Stomach (tissue), 9 donors: ENCODE data around the gene PTOV1. TPM values are rescaled to one million over a fixed set of nuclear protein-coding genes. Genes with fewer than 3 reads are reported as not detected.

Source experiments
- DNase-seq, 2 donors: peaks; one replicate each; pipeline versions ENCODE4 v3.0.0 to v3.0.0-alpha.2; 2013 to 2019
- H3K27ac ChIP-seq, 5 donors: fragments of 200-600 bp in 4 of 5; sonication (generic) in 4 of 5; one replicate each; pipeline ENCODE4 v1.5.1; 2013 to 2019; ENCODE audit warnings: mild to moderate bottlenecking in 1 of 5, moderate library complexity in 1 of 5
- H3K27me3 ChIP-seq, 3 donors: fragments of 200-600 bp; sonication (generic); one replicate each; pipeline ENCODE4 v1.5.1; 2017 to 2019; ENCODE audit warnings: mixed run types in 1 of 3
- H3K36me3 ChIP-seq, 4 donors: fragments of 200-600 bp; sonication (generic); 1 replicate in 3 of 4; 2 replicates in 1 of 4; pipeline ENCODE4 v1.5.1; 2016 to 2019
- H3K4me1 ChIP-seq, 4 donors: fragments of 200-600 bp; sonication (generic); one replicate each; pipeline ENCODE4 v1.5.1; 2016 to 2019
- H3K4me3 ChIP-seq, 4 donors: fragments of 200-600 bp; sonication (generic) in 3 of 4; one replicate each; pipeline ENCODE4 v1.5.1; 2016 to 2019; ENCODE audit warnings: mild to moderate bottlenecking in 1 of 4
- H3K9me3 ChIP-seq, 4 donors: fragments of 200-600 bp; sonication (generic); one replicate each; pipeline ENCODE4 v1.5.1; 2016 to 2019
- CTCF ChIP-seq, 7 experiments: fragments of 450-650 bp in 4 of 7; fragments of 200-600 bp in 3 of 7; sonication (generic) in 3 of 7; IDR thresholded peaks; one replicate each; pipeline ENCODE4 v1.5.1; 2016 to 2019; ENCODE audit warnings: antibody characterized with exemption in 7 of 7, control low read depth in 2 of 7, mild to moderate bottlenecking in 1 of 7
- EP300 ChIP-seq: sonication (generic); formaldehyde crosslinking; IDR thresholded peaks from one replicate; pipeline ENCODE4 v1.6.1; 2017; ENCODE audit warnings: antibody characterized with exemption
- POLR2A ChIP-seq, 4 donors: fragments of 450-650 bp; IDR thresholded peaks; one replicate each; pipeline ENCODE4 v1.6.1; 2016; ENCODE audit warnings: antibody characterized with exemption in 4 of 4, control low read depth in 2 of 4, mild to moderate bottlenecking in 1 of 4, moderate library complexity in 1 of 4
- POLR2AphosphoS5 ChIP-seq, 3 donors: sonication (generic); formaldehyde crosslinking; IDR thresholded peaks; one replicate each; pipeline ENCODE4 v1.6.1; 2016; ENCODE audit warnings: antibody characterized with exemption in 3 of 3
- WGBS, 5 donors: extraction: QIAGEN DNeasy Blood & Tissue Kit in 3 of 5; methylation state at CpG; one replicate each; pipeline versions ENCODE4 v1.1.5 to v1.1.7; 2013 to 2018; 5-methylcytosine and 5-hydroxymethylcytosine counted together
- intact Hi-C: fragments of 100-400 bp; cut with DNase I; formaldehyde crosslinking; loops from one replicate; pipeline ENCODE4 v1.15.1; 2023; ENCODE audit warnings: low total_unique reads
- polyA plus RNA-seq, 3 donors: library from polyadenylated mRNA; stranded (reverse); fragments of 200-250 nt; gene quantifications; one replicate each; pipeline ENCODE4 v1.2.3, GENCODE V29; 2013
- total RNA-seq, 5 donors: library from RNA; depleted of rRNA; stranded (reverse); fragments of >200 nt; gene quantifications; one replicate each; pipeline versions ENCODE4 v1.1.0 to v1.2.3, GENCODE V29; 2014 to 2016
- donor health status: healthy with polysubstance abuse.
- donor health status: Bipolar disorder and iron deficiency.
- donor health status: healthy.

The PTOV1 gene
- total and polyA plus RNA-seq, 8 donors, result 45.0 to 186 (median 118) TPM

GRCh38 chr19:49861541-49862378, 10.8 kb downstream of the PTOV1 start:
- H3K4me1 ChIP-seq, result peaks cover 39 to 53% (median 45%) of the 10 kb centered on the region in 4 donors
- WGBS, 5 donors, result 47 to 78% (median 70%) methylated on average over 40 to 60 of the region's 60 CpGs
- H3K36me3 ChIP-seq, result peaks cover 66 to 83% (median 81%) of the 10 kb centered on the region in 4 donors
- TF ChIP-seq EP300, result no peak
- TF ChIP-seq POLR2AphosphoS5 (IDR thresholded peaks at IDR 0.05), result peak in 2 of 3 donors; percentile 10 to 30
- no peak for TF ChIP-seq CTCF (IDR thresholded peaks at IDR 0.05)
- H3K27me3 ChIP-seq, result no peaks in the 10 kb centered on the region
- DNase-seq, result peak; percentile 67 to 78
- H3K27ac ChIP-seq, result peak overlapping the region; percentile 53 to 78 (median 75)
- intact Hi-C loops, result no loop called here
- peak overlapping the region in 1 of 4 donors; percentile 28 for H3K4me3 ChIP-seq
- no peaks in the 10 kb centered on the region for H3K9me3 ChIP-seq

GRCh38 chr19:49862391-49863253, 11.7 kb downstream of the PTOV1 start:
- peaks cover 59 to 75% (median 72%) of the 10 kb centered on the region in 4 donors for H3K36me3 ChIP-seq
- WGBS, 5 donors, result 77 to 85% (median 83%) methylated on average over 46 to 49 of the region's 49 CpGs
- DNase-seq, result peak in 1 of 2 donors; percentile 43
- intact Hi-C loops, result no loop called here
- no peaks in the 10 kb centered on the region for H3K27me3 ChIP-seq
- H3K9me3 ChIP-seq, result no peaks in the 10 kb centered on the region
- no peak overlapping the region for H3K4me3 ChIP-seq
- H3K27ac ChIP-seq, result peak overlapping the region in 3 of 5 donors; percentile 53 to 78 (median 75)
- H3K4me1 ChIP-seq, result peaks cover 39 to 55% (median 48%) of the 10 kb centered on the region in 4 donors
- TF ChIP-seq POLR2A (IDR thresholded peaks at IDR 0.05) (no peak), EP300 (no peak), CTCF (IDR thresholded peaks at IDR 0.05) (no peak), POLR2AphosphoS5 (IDR thresholded peaks at IDR 0.05) (no peak)

GRCh38 chr19:49863254-49863934, 12.4 kb downstream of the PTOV1 start:
- H3K27ac ChIP-seq, result peak overlapping the region in 1 of 5 donors; percentile 75
- 92 to 94% (median 93%) methylated on average over 24 of the region's 24 CpGs for WGBS, 5 donors
- H3K9me3 ChIP-seq, result no peaks in the 10 kb centered on the region
- no peak overlapping the region for H3K4me3 ChIP-seq
- H3K4me1 ChIP-seq, result peaks cover 39 to 63% (median 55%) of the 10 kb centered on the region in 4 donors
- no peak for TF ChIP-seq EP300
- no peak for TF ChIP-seq POLR2A (IDR thresholded peaks at IDR 0.05)
- no peaks in the 10 kb centered on the region for H3K27me3 ChIP-seq
- peaks cover 51 to 67% (median 65%) of the 10 kb centered on the region in 4 donors for H3K36me3 ChIP-seq
- no peak for DNase-seq
- intact Hi-C loops, result no loop called here

- no peak overlapping the region for H3K4me3 ChIP-seq
- no peak for DNase-seq
- H3K36me3 ChIP-seq, result peaks cover 46 to 62% (median 59%) of the 10 kb centered on the region in 4 donors
- 91 to 96% (median 92%) methylated on average over 11 to 17 of the region's 17 CpGs for WGBS, 5 donors
- H3K9me3 ChIP-seq, result no peaks in the 10 kb centered on the region
- TF ChIP-seq EP300 (no peak), CTCF (IDR thresholded peaks at IDR 0.05) (no peak), POLR2A (IDR thresholded peaks at IDR 0.05) (no peak), POLR2AphosphoS5 (IDR thresholded peaks at IDR 0.05) (no peak)
- H3K27me3 ChIP-seq, result no peaks in the 10 kb centered on the region
- intact Hi-C loops, result no loop called here
- no peak overlapping the region for H3K27ac ChIP-seq
- peaks cover 45 to 68% (median 61%) of the 10 kb centered on the region in 4 donors for H3K4me1 ChIP-seq
Measured at GRCh38 chr19:49863935-49864320, 13.0 kb downstream of the PTOV1 start.
